GM06990 (cell line): ENCODE results near the gene ZNF710.

Source experiments
- DNase-seq: peaks from one replicate; pipeline ENCODE4 v3.0.0-alpha.2; 2011; ENCODE audit not compliant: insufficient read length; ENCODE audit errors: extremely low read depth
- H3K27me3 ChIP-seq: replicated peaks from 2 replicates; pipeline ENCODE4 v1.6.0; 2011; ENCODE audit warnings: low read length; ENCODE audit not compliant: control insufficient read depth, insufficient read depth
- H3K36me3 ChIP-seq: 2 replicates; pipeline ENCODE4 v1.5.1; 2011; ENCODE audit warnings: low read length; ENCODE audit not compliant: control insufficient read depth, insufficient read depth
- H3K4me3 ChIP-seq: replicated peaks from 2 replicates; pipeline ENCODE4 v1.5.1; 2011; ENCODE audit warnings: low read depth, mild to moderate bottlenecking, control low read depth, low read length
- TF ChIP-seq, protein P1 (sequence below): IDR thresholded peaks from 2 replicates; pipeline ENCODE4 v1.5.1; 2011; ENCODE audit warnings: low read length, control low read depth, mild to moderate bottlenecking, inconsistent platforms; ENCODE audit not compliant: insufficient read depth, poor library complexity, severe bottlenecking

Gene ZNF710

DNA sequence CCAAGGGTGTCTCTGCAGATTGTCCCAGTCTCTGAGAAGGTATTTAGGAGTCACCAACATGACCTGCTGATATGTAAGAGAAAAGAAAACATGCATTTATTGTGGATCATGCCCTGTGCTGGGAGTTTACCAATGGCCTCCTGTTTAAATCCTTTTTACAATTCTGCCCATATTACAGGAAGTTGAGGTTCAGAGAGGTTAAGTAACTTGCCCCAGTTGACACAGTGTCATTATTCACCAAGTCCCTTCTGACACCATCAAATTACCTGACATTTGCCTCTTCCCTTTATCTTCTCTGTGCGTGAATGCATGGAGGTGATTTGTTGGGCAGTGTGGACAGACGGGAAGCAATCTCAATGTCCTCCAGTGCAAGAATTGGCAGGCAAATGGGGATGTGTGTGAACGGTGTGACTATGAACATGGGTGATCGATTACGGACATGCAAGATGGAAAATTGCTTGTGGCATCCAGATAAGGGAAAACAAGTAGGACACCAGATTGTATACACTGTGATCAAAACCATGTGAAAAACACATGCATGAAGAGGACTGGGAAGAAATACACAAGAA is 27.3 kb downstream of the ZNF710 start:
- Histone ChIP-seq H3K27me3 (no peaks in the 10 kb centered on the region), H3K4me3 (no peak overlapping the region), H3K36me3 (no peaks in the 10 kb centered on the region; the same call in 1 of the 2 replicates)
- DNase-seq, result no peak
- TF ChIP-seq, protein P1, sequence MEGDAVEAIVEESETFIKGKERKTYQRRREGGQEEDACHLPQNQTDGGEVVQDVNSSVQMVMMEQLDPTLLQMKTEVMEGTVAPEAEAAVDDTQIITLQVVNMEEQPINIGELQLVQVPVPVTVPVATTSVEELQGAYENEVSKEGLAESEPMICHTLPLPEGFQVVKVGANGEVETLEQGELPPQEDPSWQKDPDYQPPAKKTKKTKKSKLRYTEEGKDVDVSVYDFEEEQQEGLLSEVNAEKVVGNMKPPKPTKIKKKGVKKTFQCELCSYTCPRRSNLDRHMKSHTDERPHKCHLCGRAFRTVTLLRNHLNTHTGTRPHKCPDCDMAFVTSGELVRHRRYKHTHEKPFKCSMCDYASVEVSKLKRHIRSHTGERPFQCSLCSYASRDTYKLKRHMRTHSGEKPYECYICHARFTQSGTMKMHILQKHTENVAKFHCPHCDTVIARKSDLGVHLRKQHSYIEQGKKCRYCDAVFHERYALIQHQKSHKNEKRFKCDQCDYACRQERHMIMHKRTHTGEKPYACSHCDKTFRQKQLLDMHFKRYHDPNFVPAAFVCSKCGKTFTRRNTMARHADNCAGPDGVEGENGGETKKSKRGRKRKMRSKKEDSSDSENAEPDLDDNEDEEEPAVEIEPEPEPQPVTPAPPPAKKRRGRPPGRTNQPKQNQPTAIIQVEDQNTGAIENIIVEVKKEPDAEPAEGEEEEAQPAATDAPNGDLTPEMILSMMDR, result no peak

GRCh38 chr15:90029024-90029423 is 27.9 kb downstream of the ZNF710 start:
- Histone ChIP-seq H3K36me3 (no peaks in the 10 kb centered on the region; the same call in 1 of the 2 replicates), H3K4me3 (no peak overlapping the region), H3K27me3 (no peaks in the 10 kb centered on the region)
- DNase-seq, result no peak
- TF ChIP-seq, protein P1, result no peak

DNA sequence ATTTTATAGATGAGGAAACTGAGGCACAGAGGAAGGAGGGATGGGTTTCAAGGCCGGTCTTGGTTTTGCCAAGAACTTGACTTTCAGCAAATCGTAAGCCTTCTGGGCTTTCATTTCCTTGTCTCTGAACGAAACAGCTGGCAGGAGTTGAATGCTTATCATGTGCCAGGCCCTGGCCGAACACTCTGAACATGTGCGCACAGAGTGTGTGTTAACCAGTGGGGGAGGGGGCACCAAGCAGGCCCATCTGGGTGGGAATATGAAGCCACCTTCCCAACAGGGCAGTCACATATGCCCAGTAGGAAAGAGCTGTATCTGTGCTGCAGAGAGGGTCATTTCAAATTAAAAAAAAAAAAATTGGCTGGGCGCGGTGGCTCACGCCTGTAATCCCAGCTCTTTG is 29.3 kb downstream of the ZNF710 start:
- TF ChIP-seq, protein P1, result no peak
- no peaks in the 10 kb centered on the region for H3K27me3 ChIP-seq
- no peak for DNase-seq
- no peaks in the 10 kb centered on the region; the same call in none of the 2 replicates for H3K36me3 ChIP-seq
- no peak overlapping the region for H3K4me3 ChIP-seq

GRCh38 chr15:90031231-90031791 is 30.2 kb downstream of the ZNF710 start:
- DNase-seq, result peak; percentile 74
- H3K27me3 ChIP-seq, result no peaks in the 10 kb centered on the region
- H3K4me3 ChIP-seq, result peak overlapping the region; percentile 41
- no peaks in the 10 kb centered on the region; the same call in none of the 2 replicates for H3K36me3 ChIP-seq
- TF ChIP-seq, protein P1, result no peak

DNA sequence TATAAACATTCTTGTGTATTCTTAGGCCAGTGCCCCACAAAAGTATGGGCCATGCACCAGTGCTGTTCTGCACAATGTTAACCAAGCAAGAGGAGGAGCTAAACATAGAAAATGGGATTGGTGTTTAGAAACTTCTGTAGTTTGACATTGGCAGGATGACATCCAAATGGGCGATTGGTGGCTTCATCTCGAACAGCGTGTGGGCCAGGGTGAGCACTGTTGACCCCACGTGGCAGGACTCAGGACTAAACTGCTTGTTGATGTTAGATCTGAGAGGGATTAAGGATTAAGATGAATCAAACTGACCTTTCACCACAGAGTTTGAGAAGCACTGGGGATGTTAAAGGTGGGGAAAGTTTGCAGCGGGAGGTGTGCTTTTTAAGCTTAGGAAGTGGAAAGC is 31.9 kb downstream of the ZNF710 start:
- H3K36me3 ChIP-seq, result no peaks in the 10 kb centered on the region; the same call in none of the 2 replicates
- no peaks in the 10 kb centered on the region for H3K27me3 ChIP-seq
- H3K4me3 ChIP-seq, result no peak overlapping the region
- DNase-seq, result no peak
- TF ChIP-seq, protein P1, result no peak
